WTC11 (cell line): ENCODE measurements around the gene LIN7B. TPM values are rescaled to one million over a fixed set of nuclear protein-coding genes. Genes with fewer than 3 reads are reported as not detected.

Source experiments
- ATF1 ChIP-seq: sonication (generic); formaldehyde crosslinking; IDR thresholded peaks from 2 replicates; pipeline ENCODE4 v1.8.1; 2023; ENCODE audit warnings: mild to moderate bottlenecking, moderate library complexity, missing genetic modification reagents
- ELF4 ChIP-seq: sonication (generic); formaldehyde crosslinking; IDR thresholded peaks from 2 replicates; pipeline ENCODE4 v1.8.1; 2022; ENCODE audit warnings: low read depth, mild to moderate bottlenecking, moderate library complexity, missing genetic modification reagents
- EMX1 ChIP-seq: fragments of 250-450 bp; sonication (Bioruptor Pico); IDR thresholded peaks from 2 replicates; pipeline ENCODE4 v1.8.0; 2021; ENCODE audit warnings: mild to moderate bottlenecking
- IRF2 ChIP-seq: sonication (generic); formaldehyde crosslinking; IDR thresholded peaks from 2 replicates; pipeline ENCODE4 v1.8.0; 2022; ENCODE audit warnings: low read depth, missing genetic modification reagents, borderline replicate concordance
- JUN ChIP-seq: sonication (generic); formaldehyde crosslinking; IDR thresholded peaks from 2 replicates; pipeline ENCODE4 v1.8.0; 2023; ENCODE audit warnings: mild to moderate bottlenecking, missing genetic modification reagents
- KAT7 ChIP-seq: sonication (generic); formaldehyde crosslinking; IDR thresholded peaks from 2 replicates; pipeline ENCODE4 v1.8.1; 2023; ENCODE audit warnings: missing genetic modification reagents, mild to moderate bottlenecking, borderline replicate concordance
- MYBL2 ChIP-seq: sonication (generic); formaldehyde crosslinking; IDR thresholded peaks from 2 replicates; pipeline ENCODE4 v1.8.1; 2023; ENCODE audit warnings: mild to moderate bottlenecking, moderate library complexity, missing genetic modification reagents
- NFYB ChIP-seq: sonication (generic); formaldehyde crosslinking; conservative IDR thresholded peaks from 2 replicates; pipeline ENCODE4 v1.8.0; 2022; ENCODE audit warnings: low read depth, missing genetic modification reagents
- RORB ChIP-seq: fragments of 250-450 bp; sonication (Bioruptor Pico); IDR thresholded peaks from 2 replicates; pipeline ENCODE4 v1.9.0; 2021; ENCODE audit warnings: mild to moderate bottlenecking
- SOX15 ChIP-seq: fragments of 250-450 bp; sonication (Bioruptor Pico); IDR thresholded peaks from 2 replicates; pipeline ENCODE4 v1.9.0; 2021; ENCODE audit warnings: mild to moderate bottlenecking
- TEAD1 ChIP-seq: sonication (generic); formaldehyde crosslinking; IDR thresholded peaks from 2 replicates; pipeline ENCODE4 v1.8.0; 2022; ENCODE audit warnings: mild to moderate bottlenecking, missing genetic modification reagents
- TP53 ChIP-seq: sonication (generic); formaldehyde crosslinking; IDR thresholded peaks from 2 replicates; pipeline ENCODE4 v1.8.1; 2023; ENCODE audit warnings: mild to moderate bottlenecking, missing genetic modification reagents
- ZBTB21 ChIP-seq: sonication (generic); formaldehyde crosslinking; IDR thresholded peaks from 2 replicates; pipeline ENCODE4 v1.8.1; 2023; ENCODE audit warnings: mild to moderate bottlenecking, missing genetic modification reagents, borderline replicate concordance
- ZNF317 ChIP-seq: sonication (generic); formaldehyde crosslinking; IDR thresholded peaks from 2 replicates; pipeline ENCODE4 v1.8.1; 2023; ENCODE audit warnings: low read depth, mild to moderate bottlenecking, moderate library complexity, missing genetic modification reagents, borderline replicate concordance
- total RNA-seq: library from RNA; stranded (reverse); gene quantifications from 3 replicates; pipeline ENCODE4 v1.2.3, GENCODE V29; 2021
- TF ChIP-seq, protein P1 (sequence below): sonication (generic); formaldehyde crosslinking; conservative IDR thresholded peaks from 2 replicates; pipeline ENCODE4 v1.8.1; 2023; ENCODE audit warnings: mild to moderate bottlenecking, low read depth, missing genetic modification reagents, moderate library complexity
- TF ChIP-seq, protein P2 (sequence below): sonication (generic); formaldehyde crosslinking; IDR thresholded peaks from 2 replicates; pipeline ENCODE4 v1.8.1; 2023; ENCODE audit warnings: mild to moderate bottlenecking, missing genetic modification reagents, moderate library complexity
- TF ChIP-seq, protein P3 (sequence below): sonication (generic); formaldehyde crosslinking; IDR thresholded peaks from 2 replicates; pipeline ENCODE4 v1.8.1; 2023; ENCODE audit warnings: mild to moderate bottlenecking, missing genetic modification reagents
- TF ChIP-seq, protein P4 (sequence below): sonication (generic); formaldehyde crosslinking; IDR thresholded peaks from 2 replicates; pipeline ENCODE4 v1.8.1; 2023; ENCODE audit warnings: mild to moderate bottlenecking, missing genetic modification reagents, borderline replicate concordance
- TF ChIP-seq, protein P5 (sequence below): sonication (generic); formaldehyde crosslinking; IDR thresholded peaks from 2 replicates; pipeline ENCODE4 v1.8.1; 2022; ENCODE audit warnings: mild to moderate bottlenecking, missing genetic modification reagents, moderate library complexity, borderline replicate concordance
- TF ChIP-seq, protein P6 (sequence below): sonication (generic); formaldehyde crosslinking; conservative IDR thresholded peaks from 2 replicates; pipeline ENCODE4 v1.8.1; 2022; ENCODE audit warnings: mild to moderate bottlenecking, missing genetic modification reagents

LIN7B gene
- total RNA-seq, 1 experiment from 2014 or later: 5.1 TPM

DNA sequence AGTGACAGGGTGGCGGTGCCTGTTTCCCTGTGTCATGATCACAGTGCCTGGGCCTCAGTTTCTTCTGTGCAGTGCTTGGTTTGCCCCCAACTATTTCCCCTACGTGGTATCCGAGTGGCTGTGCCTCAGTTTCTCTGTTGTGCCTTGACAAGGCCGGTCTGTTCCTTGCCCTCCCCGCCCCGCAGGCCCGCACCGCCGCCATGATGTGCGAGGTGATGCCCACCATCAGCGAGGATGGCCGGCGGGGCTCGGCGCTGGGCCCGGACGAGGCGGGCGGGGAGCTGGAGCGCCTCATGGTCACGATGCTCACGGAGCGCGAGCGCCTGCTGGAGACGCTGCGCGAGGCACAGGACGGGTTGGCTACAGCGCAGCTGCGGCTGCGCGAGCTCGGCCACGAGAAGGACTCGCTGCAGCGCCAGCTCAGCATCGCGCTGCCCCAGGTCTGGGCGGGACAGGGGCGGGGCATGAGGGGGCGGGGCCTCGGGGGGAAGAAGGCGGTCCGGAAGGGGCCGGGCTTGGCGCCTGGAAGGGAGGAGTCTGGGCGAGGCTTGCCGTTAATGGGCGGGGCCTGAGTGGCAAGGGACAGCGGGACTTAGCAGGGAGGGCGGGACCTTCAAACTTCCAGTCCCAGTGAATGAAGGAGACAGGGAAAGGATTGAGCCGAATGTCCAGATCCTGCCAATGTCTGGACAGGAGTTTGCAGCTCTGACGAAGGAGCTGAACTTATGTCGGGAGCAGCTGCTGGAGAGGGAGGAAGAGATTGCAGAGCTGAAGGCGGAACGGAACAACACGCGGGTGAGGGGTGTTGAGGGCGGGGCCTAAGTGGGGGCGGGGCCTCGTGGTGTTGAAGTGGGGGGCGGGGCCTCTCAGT is 13.7 kb downstream of the LIN7B start (continued):
- TF ChIP-seq TP53 (CRISPR knock-in tag): peak; percentile 93
- TF ChIP-seq SOX15 (CRISPR knock-in tag): no peak
- TF ChIP-seq JUN (CRISPR knock-in tag): peak; percentile 94; the same call in 1 of the 2 replicates
- TF ChIP-seq, protein P1, sequence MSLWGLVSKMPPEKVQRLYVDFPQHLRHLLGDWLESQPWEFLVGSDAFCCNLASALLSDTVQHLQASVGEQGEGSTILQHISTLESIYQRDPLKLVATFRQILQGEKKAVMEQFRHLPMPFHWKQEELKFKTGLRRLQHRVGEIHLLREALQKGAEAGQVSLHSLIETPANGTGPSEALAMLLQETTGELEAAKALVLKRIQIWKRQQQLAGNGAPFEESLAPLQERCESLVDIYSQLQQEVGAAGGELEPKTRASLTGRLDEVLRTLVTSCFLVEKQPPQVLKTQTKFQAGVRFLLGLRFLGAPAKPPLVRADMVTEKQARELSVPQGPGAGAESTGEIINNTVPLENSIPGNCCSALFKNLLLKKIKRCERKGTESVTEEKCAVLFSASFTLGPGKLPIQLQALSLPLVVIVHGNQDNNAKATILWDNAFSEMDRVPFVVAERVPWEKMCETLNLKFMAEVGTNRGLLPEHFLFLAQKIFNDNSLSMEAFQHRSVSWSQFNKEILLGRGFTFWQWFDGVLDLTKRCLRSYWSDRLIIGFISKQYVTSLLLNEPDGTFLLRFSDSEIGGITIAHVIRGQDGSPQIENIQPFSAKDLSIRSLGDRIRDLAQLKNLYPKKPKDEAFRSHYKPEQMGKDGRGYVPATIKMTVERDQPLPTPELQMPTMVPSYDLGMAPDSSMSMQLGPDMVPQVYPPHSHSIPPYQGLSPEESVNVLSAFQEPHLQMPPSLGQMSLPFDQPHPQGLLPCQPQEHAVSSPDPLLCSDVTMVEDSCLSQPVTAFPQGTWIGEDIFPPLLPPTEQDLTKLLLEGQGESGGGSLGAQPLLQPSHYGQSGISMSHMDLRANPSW (CRISPR knock-in tag): no peak
- TF ChIP-seq ATF1 (CRISPR knock-in tag): peak; percentile 95
- TF ChIP-seq IRF2 (CRISPR knock-in tag): no peak
- TF ChIP-seq, protein P2, sequence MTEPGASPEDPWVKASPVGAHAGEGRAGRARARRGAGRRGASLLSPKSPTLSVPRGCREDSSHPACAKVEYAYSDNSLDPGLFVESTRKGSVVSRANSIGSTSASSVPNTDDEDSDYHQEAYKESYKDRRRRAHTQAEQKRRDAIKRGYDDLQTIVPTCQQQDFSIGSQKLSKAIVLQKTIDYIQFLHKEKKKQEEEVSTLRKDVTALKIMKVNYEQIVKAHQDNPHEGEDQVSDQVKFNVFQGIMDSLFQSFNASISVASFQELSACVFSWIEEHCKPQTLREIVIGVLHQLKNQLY (CRISPR knock-in tag): 0 out of 2 replicates have a peak, but pooled peaks have one; percentile 74
- TF ChIP-seq ZBTB21 (CRISPR knock-in tag): peak; percentile 91; the same call in 1 of the 2 replicates
- TF ChIP-seq TEAD1: peak; percentile 97
- TF ChIP-seq RORB: no peak
- TF ChIP-seq ZNF317 (CRISPR knock-in tag): peak; percentile 60; the same call in 1 of the 2 replicates
- TF ChIP-seq, protein P3, sequence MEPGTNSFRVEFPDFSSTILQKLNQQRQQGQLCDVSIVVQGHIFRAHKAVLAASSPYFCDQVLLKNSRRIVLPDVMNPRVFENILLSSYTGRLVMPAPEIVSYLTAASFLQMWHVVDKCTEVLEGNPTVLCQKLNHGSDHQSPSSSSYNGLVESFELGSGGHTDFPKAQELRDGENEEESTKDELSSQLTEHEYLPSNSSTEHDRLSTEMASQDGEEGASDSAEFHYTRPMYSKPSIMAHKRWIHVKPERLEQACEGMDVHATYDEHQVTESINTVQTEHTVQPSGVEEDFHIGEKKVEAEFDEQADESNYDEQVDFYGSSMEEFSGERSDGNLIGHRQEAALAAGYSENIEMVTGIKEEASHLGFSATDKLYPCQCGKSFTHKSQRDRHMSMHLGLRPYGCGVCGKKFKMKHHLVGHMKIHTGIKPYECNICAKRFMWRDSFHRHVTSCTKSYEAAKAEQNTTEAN (CRISPR knock-in tag): peak; percentile 86
- TF ChIP-seq, protein P4, sequence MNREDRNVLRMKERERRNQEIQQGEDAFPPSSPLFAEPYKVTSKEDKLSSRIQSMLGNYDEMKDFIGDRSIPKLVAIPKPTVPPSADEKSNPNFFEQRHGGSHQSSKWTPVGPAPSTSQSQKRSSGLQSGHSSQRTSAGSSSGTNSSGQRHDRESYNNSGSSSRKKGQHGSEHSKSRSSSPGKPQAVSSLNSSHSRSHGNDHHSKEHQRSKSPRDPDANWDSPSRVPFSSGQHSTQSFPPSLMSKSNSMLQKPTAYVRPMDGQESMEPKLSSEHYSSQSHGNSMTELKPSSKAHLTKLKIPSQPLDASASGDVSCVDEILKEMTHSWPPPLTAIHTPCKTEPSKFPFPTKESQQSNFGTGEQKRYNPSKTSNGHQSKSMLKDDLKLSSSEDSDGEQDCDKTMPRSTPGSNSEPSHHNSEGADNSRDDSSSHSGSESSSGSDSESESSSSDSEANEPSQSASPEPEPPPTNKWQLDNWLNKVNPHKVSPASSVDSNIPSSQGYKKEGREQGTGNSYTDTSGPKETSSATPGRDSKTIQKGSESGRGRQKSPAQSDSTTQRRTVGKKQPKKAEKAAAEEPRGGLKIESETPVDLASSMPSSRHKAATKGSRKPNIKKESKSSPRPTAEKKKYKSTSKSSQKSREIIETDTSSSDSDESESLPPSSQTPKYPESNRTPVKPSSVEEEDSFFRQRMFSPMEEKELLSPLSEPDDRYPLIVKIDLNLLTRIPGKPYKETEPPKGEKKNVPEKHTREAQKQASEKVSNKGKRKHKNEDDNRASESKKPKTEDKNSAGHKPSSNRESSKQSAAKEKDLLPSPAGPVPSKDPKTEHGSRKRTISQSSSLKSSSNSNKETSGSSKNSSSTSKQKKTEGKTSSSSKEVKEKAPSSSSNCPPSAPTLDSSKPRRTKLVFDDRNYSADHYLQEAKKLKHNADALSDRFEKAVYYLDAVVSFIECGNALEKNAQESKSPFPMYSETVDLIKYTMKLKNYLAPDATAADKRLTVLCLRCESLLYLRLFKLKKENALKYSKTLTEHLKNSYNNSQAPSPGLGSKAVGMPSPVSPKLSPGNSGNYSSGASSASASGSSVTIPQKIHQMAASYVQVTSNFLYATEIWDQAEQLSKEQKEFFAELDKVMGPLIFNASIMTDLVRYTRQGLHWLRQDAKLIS (CRISPR knock-in tag): peak; percentile 32; the same call in 1 of the 2 replicates
- TF ChIP-seq KAT7 (CRISPR knock-in tag): no peak
- no peak for TF ChIP-seq EMX1 (CRISPR knock-in tag)
- TF ChIP-seq, protein P5, sequence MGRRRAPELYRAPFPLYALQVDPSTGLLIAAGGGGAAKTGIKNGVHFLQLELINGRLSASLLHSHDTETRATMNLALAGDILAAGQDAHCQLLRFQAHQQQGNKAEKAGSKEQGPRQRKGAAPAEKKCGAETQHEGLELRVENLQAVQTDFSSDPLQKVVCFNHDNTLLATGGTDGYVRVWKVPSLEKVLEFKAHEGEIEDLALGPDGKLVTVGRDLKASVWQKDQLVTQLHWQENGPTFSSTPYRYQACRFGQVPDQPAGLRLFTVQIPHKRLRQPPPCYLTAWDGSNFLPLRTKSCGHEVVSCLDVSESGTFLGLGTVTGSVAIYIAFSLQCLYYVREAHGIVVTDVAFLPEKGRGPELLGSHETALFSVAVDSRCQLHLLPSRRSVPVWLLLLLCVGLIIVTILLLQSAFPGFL (CRISPR knock-in tag): no peak
- TF ChIP-seq NFYB (CRISPR knock-in tag): no peak
- TF ChIP-seq, protein P6, sequence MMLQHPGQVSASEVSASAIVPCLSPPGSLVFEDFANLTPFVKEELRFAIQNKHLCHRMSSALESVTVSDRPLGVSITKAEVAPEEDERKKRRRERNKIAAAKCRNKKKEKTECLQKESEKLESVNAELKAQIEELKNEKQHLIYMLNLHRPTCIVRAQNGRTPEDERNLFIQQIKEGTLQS (CRISPR knock-in tag): peak; percentile 18
- 0 out of 2 replicates have a peak, but pooled peaks have one; percentile 82 for TF ChIP-seq ELF4 (CRISPR knock-in tag)
- peak; percentile 82 for TF ChIP-seq MYBL2 (CRISPR knock-in tag)
